ENCODE measurements around the gene TCEA2.

TCEA2 gene

DNA sequence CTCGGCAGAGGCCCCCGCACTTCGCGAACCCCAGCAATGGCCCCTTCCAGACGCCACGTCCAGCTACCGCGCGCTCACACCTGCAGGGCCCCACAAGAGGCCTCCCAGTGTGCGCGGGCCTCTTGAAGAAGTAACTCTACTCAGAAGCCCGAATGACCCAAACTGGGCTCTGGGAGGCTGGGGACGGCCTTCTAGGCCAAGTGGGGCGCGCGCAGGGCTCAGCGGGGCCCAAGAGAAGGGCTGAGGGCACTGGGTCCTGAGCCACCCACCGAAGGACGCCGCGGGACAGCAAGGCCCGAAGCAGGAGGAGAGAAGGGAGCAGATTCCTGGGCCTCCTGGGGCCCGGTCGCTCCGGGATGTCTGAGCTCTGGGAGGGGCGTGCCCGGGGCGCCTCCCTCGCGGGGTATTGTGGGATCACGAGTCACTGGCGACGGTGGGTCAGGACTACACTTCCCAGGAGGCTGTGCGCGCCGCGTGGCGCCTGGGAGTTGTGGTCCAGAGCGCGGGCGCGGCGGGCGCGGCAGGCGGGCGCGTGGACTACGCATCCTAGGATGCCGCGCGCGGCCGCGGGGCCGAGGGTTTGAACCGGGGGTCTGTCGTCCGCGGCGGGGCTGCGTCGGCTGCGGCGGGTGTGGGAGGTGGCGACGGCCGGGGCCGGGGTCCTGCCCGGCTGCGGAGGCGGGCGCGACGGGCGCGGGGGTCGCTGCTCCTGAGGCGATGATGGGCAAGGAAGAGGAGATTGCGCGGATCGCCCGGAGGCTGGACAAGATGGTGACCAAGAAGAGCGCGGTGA is at the start of gene TCEA2:
Gene TCEA2, plus strand, starts transcription at position 603 of the 793 bp plus-strand sequence. Its CDS starts 115 bp downstream, at position 718.
- DNase-seq: peak; percentile 69

DNA sequence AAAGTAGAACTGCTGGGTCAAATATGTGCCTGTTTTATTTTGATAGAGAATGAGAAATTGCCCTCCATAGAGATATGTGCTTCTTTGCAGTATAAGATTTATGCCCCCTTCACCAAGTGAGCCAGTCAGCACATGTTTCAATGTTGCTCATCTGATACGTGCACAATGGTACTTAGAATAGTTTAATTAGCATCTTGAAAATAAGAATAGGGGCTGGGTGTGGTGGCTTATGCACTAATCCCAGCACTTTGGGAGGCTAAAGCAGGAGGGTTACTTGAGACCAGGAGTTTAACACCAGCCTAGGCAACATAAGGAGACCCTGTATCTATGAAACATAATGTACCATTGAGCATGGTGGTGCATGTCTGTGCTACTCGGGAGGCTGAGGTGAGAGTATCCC is 47.4 kb upstream of the TCEA2 start:
- DNase-seq: no peak

DNA sequence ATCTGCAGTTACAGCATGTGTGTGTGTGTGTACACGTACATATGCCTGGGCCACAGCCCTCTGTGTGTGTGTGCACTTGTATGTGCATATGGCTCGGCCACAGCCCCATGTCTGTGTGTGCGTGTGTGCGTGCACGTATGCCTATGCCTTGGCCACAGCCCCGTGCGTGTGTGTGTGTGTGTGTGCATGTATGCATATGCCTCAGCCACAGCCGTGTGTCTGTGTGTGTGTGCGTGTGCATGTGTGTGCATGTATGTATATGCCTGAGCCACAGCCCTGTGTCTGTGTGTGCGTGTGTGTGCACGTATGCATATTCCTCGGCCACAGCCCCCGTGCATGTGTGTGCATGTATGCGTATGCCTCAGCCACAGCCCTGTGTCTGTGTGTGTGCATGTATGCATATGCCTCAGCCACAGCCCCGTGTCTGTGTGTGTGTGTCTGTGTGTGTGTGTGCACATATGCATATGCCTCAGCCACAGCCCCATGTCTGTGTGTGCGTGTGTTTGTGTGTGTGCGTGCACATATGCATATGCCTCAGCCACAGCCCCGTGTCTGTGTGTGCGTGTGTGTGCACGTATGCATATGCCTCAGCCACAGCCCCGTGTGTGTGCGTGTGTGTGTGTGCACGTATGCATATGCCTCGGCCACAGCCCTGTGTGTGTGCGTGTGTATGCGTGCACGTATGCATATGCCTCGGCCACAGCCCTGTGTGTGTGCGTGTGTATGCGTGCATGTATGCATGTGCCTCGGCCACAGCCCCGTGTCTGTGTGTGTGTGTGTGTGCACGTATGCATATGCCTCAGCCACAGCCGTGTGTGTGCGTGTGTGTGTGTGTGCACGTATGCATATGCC is 41.6 kb upstream of the TCEA2 start:
- DNase-seq: no peak

DNA sequence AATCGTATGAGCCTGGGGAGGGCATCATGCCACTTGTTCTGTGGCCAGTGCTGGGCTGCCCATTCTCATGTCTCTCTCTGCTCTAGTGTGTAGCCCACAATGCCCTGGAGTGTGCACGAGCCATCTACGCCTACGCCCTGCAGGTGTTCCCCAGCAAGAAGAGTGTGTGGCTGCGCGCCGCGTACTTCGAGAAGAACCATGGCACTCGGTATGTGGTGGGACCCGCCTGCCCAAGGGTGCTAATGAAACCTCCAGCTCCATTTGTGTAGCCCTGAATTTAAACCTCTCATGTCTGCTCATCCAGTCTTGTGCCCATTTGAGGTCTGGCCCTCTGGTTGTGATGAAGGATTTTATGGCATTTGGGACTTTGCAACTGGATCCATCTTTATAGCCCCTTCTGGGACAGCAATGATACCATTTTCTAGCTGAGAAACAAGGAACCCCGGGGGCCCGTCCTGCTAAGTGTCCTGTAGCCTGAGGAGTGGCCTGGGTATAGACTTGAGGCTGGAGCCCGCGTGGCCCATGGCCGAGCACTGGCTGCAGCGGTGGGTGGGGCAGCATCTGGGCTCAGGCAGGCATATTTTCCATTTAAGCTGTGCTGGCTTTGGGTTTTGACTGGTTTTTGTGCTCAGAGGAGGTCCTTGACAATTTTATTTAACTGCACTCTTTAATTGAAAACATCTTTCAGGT is 40.2 kb upstream of the TCEA2 start:
- no peak for DNase-seq

DNA sequence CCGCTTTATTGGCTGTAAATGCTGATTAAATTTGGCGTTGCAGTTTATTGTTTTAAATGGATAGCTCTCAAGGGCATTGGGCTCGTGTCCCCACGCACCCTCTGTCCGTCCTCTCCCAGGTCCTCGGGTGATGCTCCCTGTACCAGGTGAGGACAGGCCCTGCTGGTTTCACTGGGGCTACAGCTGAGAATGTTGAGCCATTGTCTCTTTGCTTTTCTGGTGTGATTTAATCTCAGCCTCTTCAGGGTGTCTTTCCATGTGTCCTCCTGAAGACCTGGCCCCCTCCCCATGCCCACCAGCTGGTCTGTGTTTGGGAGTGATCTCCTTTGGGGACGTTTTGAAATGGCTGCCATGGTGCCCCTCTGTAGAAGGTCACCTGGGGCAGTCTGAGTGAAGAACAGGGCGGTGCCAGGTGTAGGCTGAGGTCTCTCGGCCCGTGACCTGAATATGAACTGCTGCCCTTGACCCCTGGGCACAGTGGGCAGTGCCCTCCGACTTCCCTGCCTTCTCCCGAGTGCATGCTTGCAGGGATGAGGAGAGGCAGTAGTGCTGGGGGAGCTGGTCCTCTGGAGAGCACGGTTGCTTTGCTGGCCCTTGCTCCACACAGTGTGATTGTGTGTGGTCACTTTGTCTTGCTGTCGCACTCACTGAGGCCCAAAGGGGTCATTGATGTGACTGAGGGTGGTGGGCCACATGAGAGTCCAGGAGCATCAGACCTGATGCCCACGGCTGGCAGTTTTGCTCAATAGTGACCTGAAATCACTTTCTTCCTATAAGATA is 39.4 kb upstream of the TCEA2 start:
- DNase-seq: no peak

DNA sequence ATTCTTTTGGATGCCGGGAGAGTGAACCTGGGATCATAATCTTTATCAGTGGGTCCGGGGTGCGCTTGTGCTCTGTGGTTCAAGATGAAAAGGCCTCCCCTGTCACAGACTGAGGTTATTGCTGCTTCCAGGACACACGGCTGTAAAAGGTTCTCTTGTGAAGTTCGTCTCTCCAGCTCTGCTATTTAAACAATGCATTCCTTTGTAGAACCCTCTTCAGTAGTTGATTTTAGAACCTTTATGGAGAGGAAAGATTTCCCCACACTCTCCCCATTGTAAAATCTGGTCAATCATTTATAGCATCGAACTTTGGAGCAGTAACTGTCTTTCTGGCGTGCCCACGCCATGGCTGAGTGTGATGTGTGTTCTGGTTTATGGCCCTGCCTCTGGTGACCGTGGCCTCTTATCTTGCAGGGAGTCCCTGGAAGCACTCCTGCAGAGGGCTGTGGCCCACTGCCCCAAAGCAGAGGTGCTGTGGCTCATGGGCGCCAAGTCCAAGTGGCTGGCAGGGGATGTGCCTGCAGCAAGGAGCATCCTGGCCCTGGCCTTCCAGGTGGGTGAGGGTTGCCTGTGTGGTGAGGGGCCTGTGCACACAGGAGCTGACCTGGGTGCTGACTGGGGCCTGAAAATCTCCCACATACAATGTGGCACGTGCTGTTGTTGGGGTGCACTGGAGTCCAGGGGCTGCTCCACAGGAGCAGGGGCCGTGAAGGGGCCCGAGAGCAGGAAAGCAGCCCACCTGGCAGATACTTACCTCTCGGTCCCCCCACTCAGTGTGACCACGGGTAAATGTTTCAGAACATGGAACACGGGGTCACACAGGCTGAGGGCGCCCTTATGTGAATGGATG is 38.6 kb upstream of the TCEA2 start:
- DNase-seq: no peak

DNA sequence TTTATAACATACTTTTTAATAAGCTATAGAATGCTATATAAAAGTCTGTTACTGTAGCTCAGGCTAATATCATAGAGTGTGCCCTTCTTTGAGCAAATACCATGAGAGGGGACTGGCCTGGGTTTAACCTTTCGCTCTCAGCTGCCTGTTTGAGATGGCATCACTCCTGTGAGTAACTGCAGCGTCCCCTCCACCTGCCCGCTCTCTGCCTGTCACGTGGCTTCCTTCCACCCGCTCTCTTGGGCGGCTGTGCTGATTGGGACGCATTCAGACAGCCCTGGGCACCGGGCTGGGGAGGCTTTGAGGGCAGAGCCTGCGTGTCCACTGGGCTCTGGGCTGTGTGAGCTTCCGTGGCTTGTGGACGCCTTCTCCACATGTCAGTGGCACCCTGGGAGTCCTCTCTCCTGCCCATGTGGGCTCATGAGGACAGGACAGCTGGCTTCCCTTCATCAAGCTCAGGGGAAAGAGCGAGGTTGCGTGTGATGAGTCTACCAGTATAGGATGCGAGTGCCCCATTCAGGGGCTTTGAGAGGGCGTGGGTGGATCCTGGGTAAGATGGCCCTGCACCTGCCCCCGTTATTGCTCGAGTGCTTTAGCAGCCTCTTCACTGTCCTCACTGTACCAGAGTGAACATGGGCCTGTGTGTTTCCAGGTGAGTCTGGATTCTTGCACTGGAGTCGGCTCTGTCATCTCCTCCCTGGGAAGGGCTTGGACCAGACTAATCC is 37.7 kb upstream of the TCEA2 start:
- DNase-seq: no peak

DNA sequence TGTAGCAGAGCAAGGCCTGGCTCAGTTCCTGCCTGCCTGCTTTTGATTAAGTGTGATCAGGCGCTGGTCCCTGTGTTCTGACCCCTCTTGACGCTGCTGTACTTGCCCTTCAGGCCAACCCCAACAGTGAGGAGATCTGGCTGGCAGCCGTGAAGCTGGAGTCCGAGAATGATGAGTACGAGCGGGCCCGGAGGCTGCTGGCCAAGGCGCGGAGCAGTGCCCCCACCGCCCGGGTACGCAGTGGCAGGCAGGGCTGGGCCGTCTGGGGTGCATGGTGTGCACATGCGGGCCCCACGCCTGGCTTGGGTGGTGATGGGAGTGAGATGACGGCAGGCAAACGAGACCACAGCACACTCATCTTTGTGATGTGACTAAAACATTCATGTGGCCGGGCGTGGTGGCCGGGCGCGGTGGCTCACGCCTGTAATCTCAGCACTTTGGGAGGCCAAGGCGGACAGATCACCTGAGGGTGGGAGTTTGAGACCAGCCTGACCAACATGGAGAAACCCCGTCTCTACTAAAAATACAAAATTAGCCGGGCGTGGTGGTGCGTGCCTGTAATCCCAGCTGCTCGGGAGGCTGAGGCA is 37.1 kb upstream of the TCEA2 start:
- DNase-seq: no peak

DNA sequence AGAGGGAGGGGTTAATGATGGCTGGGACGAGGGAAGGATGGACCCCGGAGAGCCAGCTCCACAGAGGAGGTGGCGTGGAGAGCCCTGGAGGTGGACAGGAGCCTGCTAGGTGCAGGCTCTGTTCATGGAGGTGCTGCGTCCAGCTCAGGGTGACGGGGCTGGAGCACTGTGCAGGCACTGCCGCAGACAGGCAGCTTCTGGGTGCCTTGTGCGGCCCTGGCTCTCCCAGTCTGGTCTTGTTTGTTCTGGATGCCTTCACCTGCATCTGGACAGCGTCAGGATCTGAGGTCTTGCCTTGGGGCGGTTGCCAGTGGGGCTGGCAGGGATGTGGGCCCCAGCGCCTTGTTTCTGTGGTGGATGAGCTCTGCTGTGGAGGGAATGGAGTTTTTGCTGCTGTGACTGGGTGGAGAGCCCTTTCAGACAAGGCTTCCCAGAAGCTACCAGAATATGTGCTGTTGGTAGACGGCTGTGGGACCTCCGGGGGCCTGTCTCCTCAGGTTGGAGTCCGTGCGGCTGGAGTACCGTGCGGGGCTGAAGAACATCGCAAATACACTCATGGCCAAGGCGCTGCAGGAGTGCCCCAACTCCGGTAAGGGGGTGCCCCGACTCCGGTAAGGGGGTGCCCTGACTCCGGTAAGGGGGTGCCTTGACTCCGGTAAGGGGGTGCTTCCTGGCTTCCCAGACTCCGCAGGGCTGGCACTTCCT is 34.9 kb upstream of the TCEA2 start:
- DNase-seq: no peak

DNA sequence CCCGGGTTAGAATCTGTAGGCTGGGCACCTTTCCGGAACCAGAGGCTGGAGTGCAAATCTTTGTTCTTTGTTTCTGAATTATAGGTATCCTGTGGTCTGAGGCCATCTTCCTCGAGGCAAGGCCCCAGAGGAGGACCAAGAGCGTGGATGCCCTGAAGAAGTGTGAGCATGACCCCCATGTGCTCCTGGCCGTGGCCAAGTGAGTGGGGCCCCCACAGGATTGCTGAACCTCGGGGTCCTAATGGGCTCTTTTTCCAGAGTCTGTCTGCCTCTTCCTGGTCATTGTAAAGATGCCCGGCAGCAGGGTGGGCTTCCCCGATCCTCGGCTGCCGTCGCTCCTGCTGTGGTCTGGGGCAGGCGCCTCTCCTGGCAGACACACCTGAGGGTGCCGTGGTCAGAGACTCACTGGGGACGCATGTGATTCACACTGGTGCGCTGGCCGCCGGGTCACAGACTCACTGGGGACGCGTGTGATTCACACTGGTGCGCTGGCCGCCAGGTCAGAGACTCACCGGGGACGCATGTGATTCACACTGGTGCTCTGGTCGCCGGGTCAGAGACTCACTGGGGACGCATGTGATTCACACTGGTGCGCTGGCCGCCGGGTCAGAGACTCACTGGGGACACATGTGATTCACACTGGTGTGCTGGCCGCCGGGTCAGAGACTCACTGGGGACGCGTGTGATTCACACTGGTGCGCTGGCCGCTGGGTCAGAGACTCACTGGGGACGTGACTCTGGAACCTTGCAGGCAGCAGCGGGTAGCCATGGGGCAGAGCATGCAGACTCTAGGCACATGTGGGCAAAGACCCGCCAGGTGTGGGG is 33.5 kb upstream of the TCEA2 start:
- DNase-seq: no peak

DNA sequence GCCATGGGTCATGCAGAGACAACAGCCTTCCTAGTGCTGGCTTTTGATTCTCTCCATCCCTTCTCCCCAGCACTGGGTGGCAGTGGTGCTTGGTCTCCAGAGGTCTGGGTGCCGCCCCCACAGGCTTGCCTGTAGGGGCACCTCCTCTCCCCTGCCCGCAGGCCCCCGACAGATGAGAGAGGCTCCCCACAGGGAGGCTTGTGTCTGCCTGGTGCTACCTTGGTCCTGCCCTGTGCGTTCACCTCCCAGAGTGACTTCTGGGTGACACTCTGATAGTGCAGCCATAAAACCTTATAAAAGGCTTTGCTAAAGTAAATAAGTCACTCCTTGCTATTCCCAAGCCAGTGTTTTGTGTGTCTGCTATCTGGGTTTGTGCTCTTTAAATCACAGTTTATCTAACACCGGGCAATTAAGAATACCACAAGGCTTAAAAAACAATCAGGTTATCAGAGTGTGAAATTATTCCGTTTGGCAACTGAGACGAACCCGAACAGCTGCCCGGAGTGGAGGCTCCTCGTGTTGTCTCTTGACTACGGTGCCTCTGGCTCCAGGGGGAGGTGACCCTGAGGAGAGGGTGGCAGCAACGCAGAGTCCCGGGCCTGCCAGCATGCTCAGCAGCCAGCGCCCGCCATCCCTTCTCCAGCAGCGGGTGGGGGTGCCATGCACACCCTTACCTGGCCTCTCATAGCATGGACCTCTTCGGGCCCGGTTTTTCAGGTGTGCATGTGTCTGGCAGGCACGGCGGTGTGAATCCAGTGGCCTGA is 32.4 kb upstream of the TCEA2 start:
- no peak for DNase-seq

DNA sequence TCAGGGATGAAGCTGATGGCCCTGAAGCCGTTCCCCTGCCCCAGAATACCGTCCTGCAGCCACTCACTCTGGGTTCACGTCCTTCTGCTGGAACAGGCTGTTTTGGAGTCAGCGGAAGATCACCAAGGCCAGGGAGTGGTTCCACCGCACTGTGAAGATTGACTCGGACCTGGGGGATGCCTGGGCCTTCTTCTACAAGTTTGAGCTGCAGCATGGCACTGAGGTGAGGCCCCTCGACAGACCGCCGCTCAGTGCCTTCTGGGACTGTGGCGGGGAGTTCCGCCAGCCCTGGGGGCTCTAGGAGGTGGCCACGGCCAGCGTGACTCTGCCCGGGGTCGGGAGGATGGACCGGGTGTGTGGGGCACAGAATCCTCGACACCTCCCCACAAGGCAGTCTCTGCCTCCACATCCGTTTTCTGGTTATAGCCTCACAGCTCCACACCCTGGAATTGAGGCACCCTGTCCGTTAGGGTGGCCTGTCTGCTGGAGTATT is 31.1 kb upstream of the TCEA2 start:
- DNase-seq: no peak

DNA sequence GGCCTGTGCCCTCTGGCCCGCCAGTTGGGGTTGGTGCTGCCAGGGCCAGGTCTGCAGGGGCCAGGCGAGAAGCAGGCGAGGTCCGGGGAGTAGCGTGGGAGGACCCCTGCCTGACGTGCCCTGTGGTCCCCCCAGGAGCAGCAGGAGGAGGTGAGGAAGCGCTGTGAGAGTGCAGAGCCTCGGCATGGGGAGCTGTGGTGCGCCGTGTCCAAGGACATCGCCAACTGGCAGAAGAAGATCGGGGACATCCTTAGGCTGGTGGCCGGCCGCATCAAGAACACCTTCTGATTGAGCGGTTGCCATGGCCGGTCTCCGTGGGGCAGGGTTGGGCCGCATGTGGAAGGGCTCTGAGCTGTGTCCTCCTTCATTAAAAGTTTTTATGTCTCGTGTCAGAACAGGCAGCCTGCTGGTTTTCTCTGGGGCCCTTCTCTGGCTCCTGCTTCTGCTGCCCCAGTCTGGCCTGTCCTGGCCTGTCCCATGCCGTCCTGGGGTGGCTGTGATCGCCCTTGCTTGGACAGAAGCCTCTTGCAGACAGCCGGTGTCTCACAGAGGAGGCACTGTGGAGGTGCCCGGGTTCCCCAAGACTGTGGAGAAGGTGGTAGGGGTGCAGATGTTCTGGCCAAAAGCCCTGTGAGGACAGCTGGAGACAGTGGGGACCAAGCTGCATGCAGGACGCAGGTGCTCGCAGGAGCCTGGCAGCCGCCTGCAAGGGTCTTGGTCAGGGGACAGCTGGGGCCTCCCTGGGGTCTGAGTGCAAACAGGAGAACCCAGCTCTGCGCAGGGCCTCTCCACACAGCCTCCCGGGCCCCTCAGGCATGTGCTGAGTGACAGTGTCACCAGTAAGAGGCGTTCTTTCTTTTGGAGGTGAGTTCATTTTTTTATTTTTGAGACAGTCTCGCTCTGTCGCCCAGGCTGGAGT is 30.0 kb upstream of the TCEA2 start:
- DNase-seq: no peak

DNA sequence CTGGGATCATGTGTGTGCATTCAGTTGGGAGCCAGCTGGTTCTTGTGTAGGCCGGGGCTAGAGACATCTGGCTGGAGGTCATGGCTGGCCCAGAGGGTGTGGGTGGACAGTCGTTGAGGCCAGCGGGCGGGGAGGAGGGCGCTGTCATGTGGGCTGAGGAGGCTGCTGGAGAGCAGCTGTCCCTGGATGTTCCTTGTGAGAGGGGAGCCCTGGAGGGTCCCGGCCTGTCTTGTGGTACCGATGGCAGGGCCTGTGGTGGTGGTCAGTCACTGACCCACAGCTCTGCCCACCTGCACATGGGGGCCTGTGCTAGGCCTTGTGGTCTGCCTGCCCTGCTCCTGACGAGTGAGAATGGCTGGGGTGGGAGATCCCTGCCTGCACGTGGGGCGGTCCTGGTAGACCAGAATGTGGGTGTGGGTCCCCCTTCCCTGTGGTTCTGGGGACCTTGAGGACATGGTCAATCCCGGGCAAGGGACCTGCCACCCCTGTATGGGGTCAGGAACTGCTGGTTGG is 29.0 kb upstream of the TCEA2 start:
- DNase-seq: no peak

DNA sequence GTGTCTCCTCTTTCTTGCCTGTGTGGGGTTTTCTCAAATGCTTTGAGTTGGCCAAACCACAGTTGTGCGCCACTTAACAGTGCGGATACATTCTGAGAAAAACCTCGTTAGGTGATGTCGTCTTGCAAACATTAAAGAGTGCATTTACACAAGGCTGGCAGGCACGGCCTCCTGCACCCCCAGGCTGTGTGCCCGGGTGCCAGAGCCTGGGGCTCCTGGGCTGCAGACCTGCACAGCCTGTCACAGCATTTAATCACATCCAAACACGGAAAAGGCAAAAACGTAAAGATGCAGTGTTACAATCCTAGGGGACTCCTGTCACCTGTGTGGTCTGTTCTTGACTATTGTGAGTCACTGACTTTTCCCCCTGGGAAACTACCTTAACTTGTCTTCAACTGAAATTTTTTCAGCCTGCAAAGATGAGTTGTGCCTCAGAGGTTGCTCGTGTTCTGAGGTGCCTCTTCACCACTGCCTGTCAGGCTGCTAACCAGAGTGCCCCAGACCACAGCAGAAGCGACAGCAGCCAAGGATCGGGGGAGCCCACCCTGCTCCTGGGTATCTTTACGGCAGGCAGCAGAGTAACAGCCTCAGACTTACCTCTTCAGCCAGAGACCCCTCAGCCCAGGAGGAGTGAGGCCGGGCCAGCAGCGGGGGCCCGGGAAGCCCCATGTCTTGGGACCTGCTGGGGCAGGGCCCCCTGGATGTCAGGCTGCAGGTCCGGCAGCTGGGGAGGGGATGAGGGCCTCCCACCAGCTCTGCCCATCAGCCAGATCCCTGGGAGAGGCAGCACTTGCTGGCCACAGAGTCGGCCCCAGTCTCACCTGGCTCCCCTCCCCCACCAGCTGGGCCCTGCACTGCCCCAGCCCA is 27.7 kb upstream of the TCEA2 start:
- no peak for DNase-seq

DNA sequence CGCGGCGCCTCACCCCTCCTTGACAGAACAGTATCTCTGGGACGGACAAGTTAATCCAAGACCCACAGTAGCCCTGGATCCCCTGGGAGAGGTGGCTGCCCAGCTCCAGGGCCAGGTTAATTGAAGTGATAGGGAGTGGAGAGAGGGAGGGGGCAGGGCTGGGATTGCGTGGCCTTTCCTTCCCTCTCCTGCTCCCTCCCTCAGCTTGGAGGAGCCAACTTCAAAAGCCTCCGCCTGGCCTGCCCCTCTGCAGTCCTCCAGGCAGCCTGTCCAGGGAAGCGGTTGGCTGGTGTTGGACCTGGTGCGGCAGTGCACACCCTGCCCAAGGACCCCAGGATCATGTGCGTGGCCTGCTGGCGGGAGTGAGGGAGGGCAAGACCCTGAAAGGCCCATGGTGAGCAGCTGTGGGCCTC is 27.1 kb upstream of the TCEA2 start, which contains the start of gene C20orf204:
Gene C20orf204, plus strand, starts transcription at position 250 of the 413 bp plus-strand sequence. Its CDS starts 142 bp downstream, at position 392.
- DNase-seq: no peak
